M059J (cell line): ENCODE results near the gene OBSCN. TPM values are rescaled to one million over a fixed set of nuclear protein-coding genes. Genes with fewer than 3 reads are reported as not detected.

Experiments used
- DNase-seq: peaks from one replicate; pipeline ENCODE4 v3.0.0-alpha.2; 2012; ENCODE audit warnings: low read depth
- total RNA-seq: library from RNA; depleted of rRNA; stranded (reverse); fragments of >200 nt; shearing (Covaris generic); gene quantifications from 2 replicates; pipeline ENCODE4 v1.2.3, GENCODE V29; 2014

The OBSCN gene
- total RNA-seq, 1 experiment from 2014 or later: 1.9 TPM

- no peak for DNase-seq
These were observed 169.8 kb downstream of the OBSCN start for GRCh38 chr1:228377664-228378089.

- DNase-seq: peak; percentile 33
These were observed 170.4 kb downstream of the OBSCN start for GRCh38 chr1:228378090-228378872.

- no peak for DNase-seq
These were observed 171.1 kb downstream of the OBSCN start for GRCh38 chr1:228378873-228379460.

GRCh38 chr1:228379666-228380065 lies 171.8 kb downstream of the OBSCN start:
- DNase-seq: no peak

- no peak for DNase-seq
These were observed 173.5 kb downstream of the OBSCN start for GRCh38 chr1:228381356-228381755.

GRCh38 chr1:228383773-228384172 lies 175.9 kb downstream of the OBSCN start:
- DNase-seq: no peak

GRCh38 chr1:228385232-228385631 lies 177.4 kb downstream of the OBSCN start:
- DNase-seq: no peak

- no peak for DNase-seq
These were observed 179.5 kb downstream of the OBSCN start for GRCh38 chr1:228387321-228387720.

- no peak for DNase-seq
These were observed 182.8 kb downstream of the OBSCN start for GRCh38 chr1:228390649-228391048.

- DNase-seq: no peak
These were observed 183.7 kb downstream of the OBSCN start for GRCh38 chr1:228391411-228392020.

- DNase-seq: peak; percentile 43
These were observed 184.5 kb downstream of the OBSCN start for GRCh38 chr1:228392111-228392936.

GRCh38 chr1:228393268-228393701 lies 185.4 kb downstream of the OBSCN start:
- DNase-seq: peak; percentile 35

- no peak for DNase-seq
These were observed 186.1 kb downstream of the OBSCN start for GRCh38 chr1:228393811-228394570.

GRCh38 chr1:228394571-228395394 lies 186.9 kb downstream of the OBSCN start:
- DNase-seq: no peak

- no peak for DNase-seq
These were observed 189.2 kb downstream of the OBSCN start for GRCh38 chr1:228396770-228397662.

- DNase-seq: no peak
These were observed 190.1 kb downstream of the OBSCN start for GRCh38 chr1:228397966-228398365.

GRCh38 chr1:228398741-228399461 lies 191.1 kb downstream of the OBSCN start:
- DNase-seq: no peak

- DNase-seq: no peak
These were observed 191.8 kb downstream of the OBSCN start for GRCh38 chr1:228399531-228400236.
